ENCODE results near the gene C5.

DNA sequence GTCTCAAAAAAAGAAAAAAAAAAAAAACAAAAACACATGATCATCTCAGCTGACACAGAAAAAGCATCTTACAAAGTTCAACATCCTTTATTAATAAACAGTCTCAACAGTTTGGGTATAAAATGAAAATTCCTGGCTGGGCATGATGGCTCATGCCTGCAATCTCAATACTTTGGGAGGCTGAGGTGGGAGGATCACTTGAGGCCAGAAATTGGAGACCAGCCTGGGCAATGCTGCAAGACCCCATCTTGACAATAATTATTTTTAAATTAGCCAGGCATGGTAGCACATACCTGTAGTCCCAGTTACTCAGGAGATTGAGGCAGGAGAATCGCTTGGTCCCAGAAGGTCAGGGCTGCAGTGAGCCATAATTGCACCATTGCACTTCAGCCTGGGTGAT is 16.8 kb upstream of the C5 start:
- no peak for TF ChIP-seq EZH2phosphoT487 (IDR thresholded peaks at IDR 0.05)
- TF ChIP-seq, protein P1, sequence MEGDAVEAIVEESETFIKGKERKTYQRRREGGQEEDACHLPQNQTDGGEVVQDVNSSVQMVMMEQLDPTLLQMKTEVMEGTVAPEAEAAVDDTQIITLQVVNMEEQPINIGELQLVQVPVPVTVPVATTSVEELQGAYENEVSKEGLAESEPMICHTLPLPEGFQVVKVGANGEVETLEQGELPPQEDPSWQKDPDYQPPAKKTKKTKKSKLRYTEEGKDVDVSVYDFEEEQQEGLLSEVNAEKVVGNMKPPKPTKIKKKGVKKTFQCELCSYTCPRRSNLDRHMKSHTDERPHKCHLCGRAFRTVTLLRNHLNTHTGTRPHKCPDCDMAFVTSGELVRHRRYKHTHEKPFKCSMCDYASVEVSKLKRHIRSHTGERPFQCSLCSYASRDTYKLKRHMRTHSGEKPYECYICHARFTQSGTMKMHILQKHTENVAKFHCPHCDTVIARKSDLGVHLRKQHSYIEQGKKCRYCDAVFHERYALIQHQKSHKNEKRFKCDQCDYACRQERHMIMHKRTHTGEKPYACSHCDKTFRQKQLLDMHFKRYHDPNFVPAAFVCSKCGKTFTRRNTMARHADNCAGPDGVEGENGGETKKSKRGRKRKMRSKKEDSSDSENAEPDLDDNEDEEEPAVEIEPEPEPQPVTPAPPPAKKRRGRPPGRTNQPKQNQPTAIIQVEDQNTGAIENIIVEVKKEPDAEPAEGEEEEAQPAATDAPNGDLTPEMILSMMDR (IDR thresholded peaks at IDR 0.05) = no peak
